ENCODE measurements around the gene PACS2.
"Not testable (repeated sequence)": the region's sequence is repeated elsewhere in the genome, so short reads cannot be mapped to it uniquely, and the experiment has no call there.

The PACS2 gene

DNA sequence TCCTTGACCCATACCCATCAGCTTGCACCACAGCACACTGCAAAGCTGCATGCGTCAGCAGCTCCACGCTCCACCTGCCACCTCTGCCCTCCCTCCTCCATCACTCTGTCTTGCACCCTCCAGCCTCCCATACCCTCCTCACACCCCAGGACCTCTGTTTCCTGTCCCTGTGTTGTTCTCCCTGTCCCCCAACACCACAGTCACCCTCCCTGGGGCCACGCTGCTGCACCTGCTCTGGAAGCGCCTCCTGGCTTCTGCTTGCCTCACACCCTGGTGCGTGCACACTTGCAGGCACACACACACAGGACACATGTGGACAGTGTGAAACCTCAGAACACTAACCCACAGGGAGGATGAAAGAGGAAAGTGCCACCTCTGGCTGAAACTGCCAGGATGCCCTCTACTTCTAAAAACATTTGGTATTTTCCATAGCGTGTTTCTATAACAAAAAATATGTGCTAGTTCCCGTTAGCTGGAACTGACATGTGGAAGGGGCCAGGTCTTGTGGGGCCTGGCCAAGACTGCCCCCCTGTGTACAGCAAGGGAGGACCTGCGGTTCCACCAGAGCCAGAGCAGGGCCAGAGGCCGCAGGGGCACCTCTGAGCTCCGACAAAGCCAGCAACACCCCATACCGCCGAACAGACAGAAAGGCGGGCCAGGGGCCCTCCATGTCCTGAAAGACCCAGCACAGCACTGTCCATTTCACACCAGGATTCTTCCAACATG is 23.8 kb upstream of the PACS2 start:
- DNase-seq = no peak

DNA sequence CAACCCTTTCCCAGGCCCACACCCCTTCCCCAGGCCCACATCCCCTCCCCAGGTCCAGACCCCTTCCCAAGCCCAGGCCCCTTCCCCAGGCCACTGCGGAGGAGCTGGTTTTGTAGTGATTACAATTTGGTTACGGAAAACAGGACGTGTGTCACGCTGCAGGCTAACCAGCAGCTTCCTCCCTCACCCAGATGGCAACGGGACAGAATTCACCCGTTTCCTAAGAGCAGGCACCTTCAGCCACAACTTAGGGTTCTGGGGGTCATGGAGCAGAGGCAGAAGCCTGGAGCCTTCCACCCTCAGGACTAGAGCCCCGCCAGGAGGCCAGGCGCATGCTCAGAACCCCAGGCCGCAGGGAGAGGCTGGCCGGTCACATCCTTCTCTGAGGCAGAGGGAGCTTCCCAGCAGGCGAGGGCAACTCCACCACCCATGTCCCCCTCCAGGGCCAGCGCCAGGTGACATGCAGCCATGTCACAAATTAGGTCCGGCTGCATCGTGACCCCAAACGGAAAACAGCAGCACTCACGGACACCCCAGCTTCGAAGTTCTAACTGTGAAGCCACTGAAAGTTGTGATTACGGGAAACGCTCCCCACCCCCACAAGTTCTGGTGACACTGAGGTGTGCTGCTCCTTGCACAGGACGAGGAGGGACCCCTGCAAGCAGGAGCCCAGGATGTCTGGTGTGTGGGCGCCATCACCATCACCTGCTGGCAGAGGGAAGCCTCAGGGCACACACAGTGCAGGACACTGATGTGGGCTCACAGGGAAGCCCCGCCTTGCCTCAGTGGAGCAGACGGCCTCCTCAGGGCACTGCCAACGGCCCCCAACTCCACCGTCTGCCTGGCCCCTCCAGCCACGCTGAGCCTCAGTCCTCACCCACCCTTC is 21.5 kb upstream of the PACS2 start:
- no peak for DNase-seq

GRCh38 chr14:105294142-105294597 is 20.4 kb upstream of the PACS2 start:
- DNase-seq = peak; percentile 43

GRCh38 chr14:105297311-105297710 is 17.2 kb upstream of the PACS2 start:
- not testable (repeated sequence) for DNase-seq

GRCh38 chr14:105299654-105300541 is 14.7 kb upstream of the PACS2 start:
- DNase-seq = no peak

- DNase-seq = no peak
Observed at GRCh38 chr14:105300542-105301102, 13.9 kb upstream of the PACS2 start, which contains the start of gene BRF1. Gene BRF1 (minus strand): TSS chr14:105301001. CDS start chr14:105300629, 372 bp downstream.

DNA sequence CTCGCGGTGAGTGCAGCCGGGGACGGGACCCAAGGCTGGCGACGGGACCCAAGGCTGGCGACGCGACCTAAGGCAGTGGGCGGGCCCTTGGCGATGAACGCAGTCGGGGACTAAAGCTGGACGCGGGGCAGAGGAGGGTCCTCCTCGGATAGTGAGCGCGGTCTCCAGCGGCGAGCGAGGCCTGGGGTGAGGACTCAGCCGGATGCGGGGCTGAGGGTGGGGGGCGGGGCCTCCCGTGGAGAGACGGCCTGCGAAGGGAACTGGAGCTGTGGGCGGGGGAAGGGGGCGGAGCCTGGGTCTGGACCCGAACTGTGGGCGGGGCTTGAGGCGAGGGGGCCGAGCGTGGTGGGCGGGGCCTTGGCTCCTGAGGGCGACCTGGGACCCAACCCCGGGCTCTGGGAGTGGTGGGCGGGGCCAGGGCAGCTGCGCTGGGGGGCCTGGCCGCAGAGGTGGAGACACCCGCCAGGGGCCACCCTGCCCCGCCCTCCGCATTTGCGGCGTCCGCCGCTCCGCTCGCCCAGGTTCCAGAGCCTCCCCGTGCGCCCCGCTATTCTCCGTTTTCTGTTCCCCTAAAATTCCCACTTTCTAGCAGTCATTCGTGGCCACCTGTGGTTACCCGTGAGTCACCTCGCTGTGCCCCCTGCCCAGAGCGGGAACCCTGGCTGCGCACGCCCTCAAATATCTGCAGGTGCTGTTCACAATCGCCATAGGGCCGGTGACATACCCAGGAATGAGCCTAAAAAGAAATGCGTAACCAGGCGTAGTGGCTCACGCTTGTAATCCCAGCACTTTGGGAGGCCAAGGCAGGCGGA is 13.2 kb upstream of the PACS2 start:
- DNase-seq = peak; percentile 91

GRCh38 chr14:105301915-105302249 is 12.7 kb upstream of the PACS2 start:
- DNase-seq = not testable (repeated sequence)

DNA sequence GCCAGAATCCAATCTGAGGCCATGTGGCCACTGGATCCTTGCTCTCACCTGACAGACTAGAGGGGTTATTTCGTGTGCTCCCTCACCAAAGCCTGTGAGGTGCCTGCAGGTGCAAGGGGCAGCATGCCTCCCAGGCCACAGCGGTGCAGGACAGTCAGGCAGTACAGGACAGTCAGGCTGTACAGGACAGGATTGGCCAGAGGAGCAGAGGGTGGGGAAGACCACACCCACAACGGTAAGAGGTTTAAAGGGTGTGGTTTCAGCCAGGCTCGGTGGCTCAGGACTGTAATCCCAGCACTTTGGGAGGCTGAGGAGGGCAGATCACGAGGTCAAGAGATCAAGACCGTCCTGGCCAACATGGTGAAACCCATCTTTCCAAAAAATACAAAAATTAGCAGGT is 10.6 kb upstream of the PACS2 start:
- no peak for DNase-seq

DNA sequence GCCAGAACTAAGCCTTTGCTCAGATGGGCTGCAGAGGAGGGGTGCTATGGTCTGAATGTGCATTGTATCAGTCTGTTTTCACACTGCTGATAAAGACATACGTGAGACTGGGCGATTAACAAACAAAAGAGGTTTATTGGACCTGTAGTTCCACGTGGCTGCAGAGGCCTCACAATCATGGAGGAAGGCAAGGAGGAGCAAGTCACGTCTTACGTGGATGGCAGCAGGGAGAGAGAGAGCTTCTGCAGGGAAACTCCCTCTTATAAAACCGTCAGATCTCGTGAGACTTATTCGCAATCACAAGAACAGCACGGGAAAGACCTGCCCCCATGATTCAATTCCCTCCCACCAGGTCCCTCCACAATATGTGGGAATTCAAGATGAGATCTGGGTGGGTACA is 10.0 kb upstream of the PACS2 start:
- DNase-seq = no peak

DNA sequence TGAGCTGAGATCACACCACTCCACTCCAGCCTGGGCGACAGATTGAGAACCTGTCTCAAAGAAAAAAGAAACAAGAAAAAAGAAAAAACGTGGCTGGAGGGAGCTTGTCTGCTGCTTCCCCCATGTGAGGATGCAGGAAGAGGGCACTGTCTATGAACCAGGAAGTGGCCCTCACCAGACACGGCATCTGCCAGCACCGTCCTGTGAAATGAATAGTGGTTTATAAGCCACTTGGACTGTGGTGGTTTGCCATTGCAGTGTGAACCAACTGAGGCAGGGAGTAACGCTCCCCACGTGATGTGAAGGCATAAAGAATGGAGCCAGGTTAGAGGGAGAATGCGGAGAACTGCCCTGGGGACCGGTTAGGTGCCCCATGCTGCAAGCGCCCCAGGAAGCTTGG is 9.2 kb upstream of the PACS2 start:
- no peak for DNase-seq

- no peak for DNase-seq
Observed at GRCh38 chr14:105305791-105306190, 8.8 kb upstream of the PACS2 start.

DNA sequence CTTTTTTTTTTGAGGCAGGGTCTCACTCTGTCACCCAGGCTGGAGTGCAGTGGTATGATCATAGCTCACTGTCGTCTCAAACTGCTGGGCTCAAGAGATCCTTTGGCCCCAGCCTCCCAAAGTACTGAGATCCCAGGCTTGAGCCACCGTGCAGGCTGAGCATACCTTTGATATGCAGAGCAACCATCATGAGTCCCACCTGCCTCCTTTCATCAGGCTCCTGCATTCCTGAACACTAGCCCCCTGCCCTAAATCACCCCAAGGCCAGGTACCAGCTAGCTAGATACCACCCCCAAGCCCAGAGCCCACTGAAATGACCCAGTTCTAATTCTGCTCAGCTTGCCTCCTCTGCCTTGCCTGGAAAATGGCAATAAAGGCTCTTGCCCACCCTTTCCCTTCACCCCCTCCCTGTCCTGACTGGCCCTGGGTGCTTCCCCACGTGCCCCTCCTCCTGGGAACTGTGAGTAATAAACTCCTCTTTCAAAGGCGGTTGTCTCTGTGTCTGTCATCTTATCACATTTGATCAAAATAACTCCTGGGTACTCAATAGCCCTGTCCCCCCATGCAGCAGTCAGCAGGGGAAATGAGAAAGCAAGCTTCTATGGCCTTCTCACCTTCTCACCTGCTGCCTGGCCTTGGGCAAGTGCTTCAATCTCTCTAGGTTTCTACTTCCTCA is 7.4 kb upstream of the PACS2 start:
- DNase-seq = no peak

- no peak for DNase-seq
Observed at GRCh38 chr14:105309371-105309770, 5.2 kb upstream of the PACS2 start.

GRCh38 chr14:105311838-105312237 is 2.7 kb upstream of the PACS2 start:
- no peak for DNase-seq

DNA sequence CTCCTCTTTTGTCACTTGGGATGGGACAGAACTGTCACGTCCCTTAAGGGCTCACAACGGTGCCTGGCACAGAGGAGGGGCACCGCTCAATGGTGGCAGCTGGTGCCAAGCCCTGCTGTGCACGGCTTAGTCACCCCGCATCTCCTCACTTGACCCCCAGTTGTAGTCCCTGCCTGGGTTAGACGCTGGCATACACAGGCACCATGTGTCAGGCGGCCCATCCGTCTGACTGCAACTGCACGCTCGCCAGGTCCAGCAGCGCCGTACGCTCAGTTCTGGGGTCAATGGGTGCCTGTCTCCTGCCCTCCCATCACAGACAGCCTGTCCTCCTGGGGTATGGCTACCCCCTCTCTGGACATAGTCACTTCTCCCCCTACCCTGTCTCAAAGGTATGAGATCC is 1.6 kb upstream of the PACS2 start:
- no peak for DNase-seq

DNA sequence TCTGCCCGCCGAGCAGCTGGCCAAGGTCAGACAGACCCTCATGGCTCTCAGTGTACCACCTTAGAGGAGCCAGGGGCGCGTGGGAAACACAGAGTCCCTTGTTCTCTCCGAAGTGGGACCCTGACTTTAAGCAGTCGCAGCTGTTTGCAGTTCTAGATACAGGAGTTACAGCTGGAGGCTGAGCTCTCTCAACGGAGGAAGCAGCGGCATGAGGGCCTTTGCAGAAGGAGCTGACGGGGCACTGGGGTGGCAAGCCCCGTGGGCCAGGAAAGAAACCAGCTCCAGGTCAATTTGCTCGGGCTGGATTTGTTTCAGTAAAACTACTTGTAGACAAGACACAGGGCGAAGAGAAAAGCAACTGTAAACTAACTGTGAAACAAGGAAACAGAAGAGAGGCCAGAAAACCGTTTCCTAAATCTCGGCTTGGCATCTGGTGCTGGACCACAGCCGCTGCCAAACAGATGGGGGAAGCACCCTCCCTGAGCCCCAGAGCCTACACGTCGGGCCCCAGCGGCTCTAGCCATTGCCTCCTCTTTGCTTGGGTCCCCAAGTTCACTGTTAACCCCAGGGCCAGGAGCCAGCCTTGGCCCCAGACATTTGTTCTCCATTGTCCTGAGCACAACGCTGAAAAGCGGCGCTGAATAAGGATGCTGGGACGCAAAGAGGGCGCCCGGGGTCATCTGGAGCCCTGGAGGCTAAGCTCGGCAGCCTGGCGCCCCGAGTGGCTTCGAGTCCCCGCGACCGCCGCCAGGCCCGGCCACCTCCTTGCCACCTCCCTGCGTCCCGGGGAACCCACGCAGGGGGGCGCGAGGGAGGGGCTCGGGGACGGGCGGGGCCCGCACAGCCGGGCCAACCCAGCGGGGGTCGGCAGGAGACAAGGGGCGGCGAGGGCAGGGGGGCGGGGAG is 914 bp upstream of the PACS2 start:
- DNase-seq = no peak

GRCh38 chr14:105315211-105315721 is 718 bp downstream of the PACS2 start:
- DNase-seq = no peak

DNA sequence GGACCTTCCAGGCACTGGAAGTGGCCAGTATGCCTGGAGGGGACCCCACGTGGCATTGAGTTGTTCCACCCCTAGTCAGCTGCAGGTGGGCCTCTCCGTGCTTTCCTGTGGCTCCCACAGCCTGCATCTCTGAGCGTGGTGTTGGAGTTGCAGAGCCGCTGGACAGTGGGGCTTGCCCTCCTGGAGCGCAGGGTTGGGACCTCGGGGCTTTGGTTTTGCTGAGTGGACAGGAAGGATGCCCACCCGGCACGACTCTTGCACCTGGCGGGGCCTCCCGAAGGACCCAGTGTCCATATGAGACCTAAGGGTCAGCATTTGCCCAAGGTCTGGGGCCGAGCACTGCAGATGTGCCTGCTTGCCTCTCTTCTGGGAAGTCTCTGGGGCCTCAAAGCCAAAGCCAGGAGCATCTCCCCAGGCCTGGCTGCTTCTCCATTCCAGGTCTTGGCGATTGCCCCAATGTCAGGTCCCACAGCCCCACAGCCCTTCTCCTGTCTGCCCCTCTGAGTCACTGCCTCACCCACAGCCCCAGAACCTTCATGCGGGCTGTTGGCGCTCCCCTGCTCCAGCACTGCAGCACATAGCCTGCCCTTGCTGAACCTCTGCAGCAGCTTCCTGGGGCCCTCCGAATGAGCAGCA is 1.5 kb downstream of the PACS2 start:
- no peak for DNase-seq

DNA sequence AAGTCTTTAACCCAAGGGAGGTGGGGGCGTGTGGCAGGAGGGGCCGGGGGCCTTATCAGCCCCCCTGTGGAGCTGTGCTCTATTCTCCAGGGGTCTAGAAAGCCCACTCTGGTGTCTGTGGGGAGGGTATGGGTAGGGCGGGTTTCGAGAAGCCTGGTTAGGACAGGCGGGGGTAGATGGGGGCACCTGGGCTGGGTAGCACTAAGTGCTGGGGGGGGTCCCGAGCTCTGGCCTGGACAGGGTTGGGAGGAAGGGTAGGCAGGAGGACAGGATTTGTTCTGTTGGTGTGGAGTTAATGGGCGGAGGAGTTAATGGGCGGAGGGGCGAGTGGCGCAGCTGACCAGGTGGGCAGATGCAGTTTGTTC is 2.0 kb downstream of the PACS2 start:
- DNase-seq = no peak

Measured in NCI-H2081 treated with DMSO at 0.1 percent for 48 hours (cell line).